ENCODE measurements around the gene PTPRD. TPM values are rescaled to one million over a fixed set of nuclear protein-coding genes. Genes with fewer than 3 reads are reported as not detected.

PTPRD gene
- total RNA-seq, 1 experiment from 2014 or later, result 69.6 TPM

GRCh38 chr9:9820436-9820835, 792.4 kb downstream of the PTPRD start:
- Mint-ChIP-seq H3K36me3 (no peaks in the 10 kb centered on the region), H3K27me3 (ENCODE audit: low read depth) (no peaks in the 10 kb centered on the region), H3K4me3 (no peak overlapping the region), H3K4me1 (no peaks in the 10 kb centered on the region), H3K9me3 (peaks cover 15% of the 10 kb centered on the region), H3K27ac (no peak overlapping the region)
- DNase-seq (ENCODE audit: low spot score) (no peak), ATAC-seq (no peak)
- ChIA-PET CTCF (no interaction called here), POLR2A (no interaction called here)
- TF ChIP-seq ERG (CRISPR knock-in tag; IDR thresholded peaks at IDR 0.05) (no peak), MXD4 (CRISPR knock-in tag; IDR thresholded peaks at IDR 0.05; ENCODE audit: borderline replicate concordance) (no peak)

GRCh38 chr9:9819886-9820285, 792.9 kb downstream of the PTPRD start:
- H3K4me1 Mint-ChIP-seq, result no peaks in the 10 kb centered on the region
- DNase-seq (ENCODE audit: low spot score), result no peak
- no peaks in the 10 kb centered on the region for H3K27me3 Mint-ChIP-seq (ENCODE audit: low read depth)
- no peak overlapping the region for H3K27ac Mint-ChIP-seq
- ChIA-PET POLR2A (no interaction called here), CTCF (no interaction called here)
- TF ChIP-seq ARID4B (CRISPR knock-in tag; IDR thresholded peaks at IDR 0.05; ENCODE audit: borderline replicate concordance), result no peak
- TF ChIP-seq NR3C1 (CRISPR knock-in tag; conservative IDR thresholded peaks at IDR 0.05; ENCODE audit: low read depth), result no peak
- no peak for TF ChIP-seq ATF3 (CRISPR knock-in tag; conservative IDR thresholded peaks at IDR 0.05)
- no peak for ATAC-seq
- H3K36me3 Mint-ChIP-seq, result no peaks in the 10 kb centered on the region
- H3K4me3 Mint-ChIP-seq, result no peak overlapping the region
- H3K9me3 Mint-ChIP-seq, result peaks cover 15% of the 10 kb centered on the region

GRCh38 chr9:9817176-9817575, 795.6 kb downstream of the PTPRD start:
- Mint-ChIP-seq H3K4me3 (no peak overlapping the region), H3K27ac (no peak overlapping the region), H3K9me3 (peaks cover 5% of the 10 kb centered on the region; the same call in 1 of the 2 replicates), H3K4me1 (no peaks in the 10 kb centered on the region), H3K36me3 (no peaks in the 10 kb centered on the region), H3K27me3 (ENCODE audit: low read depth) (no peaks in the 10 kb centered on the region)
- POLR2A ChIA-PET, result no interaction called here
- DNase-seq (ENCODE audit: low spot score), result no peak
- CTCF ChIA-PET, result no interaction called here
- ATAC-seq, result no peak
- TF ChIP-seq MXD4 (CRISPR knock-in tag; IDR thresholded peaks at IDR 0.05; ENCODE audit: borderline replicate concordance) (no peak), E2F5 (CRISPR knock-in tag; IDR thresholded peaks at IDR 0.05) (no peak), KAT7 (CRISPR knock-in tag; IDR thresholded peaks at IDR 0.05; ENCODE audit: borderline replicate concordance) (no peak), ELF4 (CRISPR knock-in tag; IDR thresholded peaks at IDR 0.05; ENCODE audit: low read depth) (no peak), ATF6 (CRISPR knock-in tag; IDR thresholded peaks at IDR 0.05) (no peak), STAT6 (CRISPR knock-in tag; conservative IDR thresholded peaks at IDR 0.05; ENCODE audit: low read depth) (no peak), ETV6 (CRISPR knock-in tag; IDR thresholded peaks at IDR 0.05) (no peak), TCF7 (CRISPR knock-in tag; IDR thresholded peaks at IDR 0.05; ENCODE audit: low read depth) (no peak), CREM (CRISPR knock-in tag; IDR thresholded peaks at IDR 0.05) (no peak), JAZF1 (CRISPR knock-in tag; IDR thresholded peaks at IDR 0.05) (no peak), NR3C1 (CRISPR knock-in tag; conservative IDR thresholded peaks at IDR 0.05; ENCODE audit: low read depth) (no peak), ATF2 (CRISPR knock-in tag; IDR thresholded peaks at IDR 0.05; ENCODE audit: borderline replicate concordance, low read depth) (no peak), ZNF416 (CRISPR knock-in tag; IDR thresholded peaks at IDR 0.05) (no peak), PRRX2 (CRISPR knock-in tag; IDR thresholded peaks at IDR 0.05) (no peak)
